Fibroblast of pulmonary artery (primary cell): Measurements from ENCODE around the gene CYP2C8.

ENCODE experiments used
- DNase-seq: peaks from one replicate; pipeline ENCODE4 v3.0.0-alpha.2; 2010; ENCODE audit warnings: low read depth
- H3K4me3 ChIP-seq: replicated peaks from 2 replicates; pipeline ENCODE4 v1.5.1; 2011; ENCODE audit warnings: low read depth, mild to moderate bottlenecking, control low read depth, low read length, moderate library complexity
- CTCF ChIP-seq: IDR thresholded peaks from 2 replicates; pipeline ENCODE4 v1.5.1; 2011; ENCODE audit warnings: mild to moderate bottlenecking, control low read depth, low read length, inconsistent platforms; ENCODE audit errors: missing control alignments

CYP2C8 gene

DNA sequence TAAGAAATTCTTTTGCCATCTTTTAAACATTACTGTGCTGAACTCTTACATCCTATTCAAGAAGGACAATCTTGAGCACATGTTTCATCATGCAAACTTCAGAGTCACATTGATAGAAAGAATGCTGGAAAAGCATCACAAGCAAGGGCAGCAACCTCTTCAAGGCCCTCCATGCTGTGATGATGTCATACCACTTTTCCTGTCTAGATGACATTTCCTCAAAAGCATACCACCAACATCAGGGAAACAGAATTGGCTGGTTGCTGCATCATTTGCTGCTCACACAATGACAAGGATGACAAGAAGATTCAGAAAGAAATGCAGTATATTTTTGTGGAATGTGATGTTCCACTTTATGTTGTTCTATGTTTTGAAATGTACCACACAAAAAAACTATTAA is 37.6 kb downstream of the CYP2C8 start:
- no peak for TF ChIP-seq CTCF
- no peak overlapping the region for H3K4me3 ChIP-seq
- no peak for DNase-seq

DNA sequence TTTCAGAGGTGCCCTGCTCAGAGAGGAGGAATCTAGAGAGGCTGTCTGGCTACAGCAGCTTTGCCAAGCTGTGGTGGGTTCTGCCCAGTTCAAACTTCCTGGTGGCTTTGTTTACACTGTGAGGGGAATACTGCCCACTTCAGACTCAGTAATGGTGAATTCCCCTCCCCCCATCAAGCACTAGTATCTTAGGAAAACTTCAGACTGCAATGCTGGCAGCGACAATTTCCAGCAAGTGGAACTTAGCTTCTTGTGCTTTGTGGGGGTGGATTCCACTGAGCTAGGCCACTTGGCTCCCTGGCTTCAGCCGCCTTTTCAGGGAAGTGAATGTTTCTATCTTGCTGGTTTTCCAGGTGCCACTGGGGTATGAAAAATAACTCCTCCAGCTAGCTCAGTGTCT is 42.8 kb downstream of the CYP2C8 start:
- no peak overlapping the region for H3K4me3 ChIP-seq
- no peak for DNase-seq
- no peak for TF ChIP-seq CTCF

GRCh38 chr10:94997741-94998174 is 71.5 kb downstream of the CYP2C8 start:
- no peak for TF ChIP-seq CTCF

GRCh38 chr10:94992811-94993210 is 76.5 kb downstream of the CYP2C8 start:
- H3K4me3 ChIP-seq: no peak overlapping the region
- no peak for DNase-seq
- TF ChIP-seq CTCF: no peak

More at GRCh38 chr10:94997741-94998174, 71.5 kb downstream of the CYP2C8 start:
- no peak overlapping the region for H3K4me3 ChIP-seq
- no peak for DNase-seq

DNA sequence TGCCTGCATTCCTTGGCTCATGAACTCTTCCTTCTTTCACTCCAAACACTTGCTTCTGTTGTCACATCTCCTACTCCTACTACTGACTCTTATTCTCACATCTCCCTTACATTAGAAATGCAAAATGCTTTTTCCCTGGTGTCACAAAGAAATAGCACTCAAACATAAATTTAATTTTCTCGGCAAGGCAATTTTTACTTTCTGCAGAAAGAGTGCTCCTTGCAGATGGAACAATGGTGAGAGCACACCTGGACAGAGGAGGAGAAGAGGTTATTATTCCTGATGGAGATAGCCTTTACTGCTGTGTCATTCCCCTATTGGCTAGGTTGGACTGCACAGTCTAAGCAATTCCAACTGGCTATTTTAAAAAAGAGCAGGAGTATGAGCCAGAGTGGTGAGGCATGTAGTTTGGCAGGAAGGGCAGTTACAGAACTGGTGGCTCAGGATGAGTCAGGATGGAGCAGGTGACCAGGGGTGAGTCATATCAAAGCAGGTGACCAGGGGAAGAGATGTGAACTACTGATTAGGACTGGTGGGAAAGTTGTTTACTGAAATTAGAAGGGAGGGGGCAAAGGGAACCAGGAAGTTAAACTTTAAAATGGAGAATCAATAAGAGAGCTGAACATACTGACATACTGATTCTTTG is 77.9 kb downstream of the CYP2C8 start:
- no peak overlapping the region for H3K4me3 ChIP-seq
- no peak for DNase-seq
- no peak for TF ChIP-seq CTCF

- H3K4me3 ChIP-seq: no peak overlapping the region
- no peak for DNase-seq
- no peak for TF ChIP-seq CTCF
Observed at GRCh38 chr10:94989192-94989591, 80.1 kb downstream of the CYP2C8 start.
